T-helper 2 cell (primary cell): Measurements from ENCODE around the gene ARMC6.
"Not testable (repeated sequence)": the region's sequence is repeated elsewhere in the genome, so short reads cannot be mapped to it uniquely, and the experiment has no call there.

Experiments
- DNase-seq, 5 experiments: peaks; one replicate each; pipeline versions ENCODE4 v3.0.0 to v3.0.0-alpha.2; 2012 to 2022

ARMC6 gene

GRCh38 chr19:19023376-19023775, 10.0 kb upstream of the ARMC6 start:
- not testable (repeated sequence) for DNase-seq

DNA sequence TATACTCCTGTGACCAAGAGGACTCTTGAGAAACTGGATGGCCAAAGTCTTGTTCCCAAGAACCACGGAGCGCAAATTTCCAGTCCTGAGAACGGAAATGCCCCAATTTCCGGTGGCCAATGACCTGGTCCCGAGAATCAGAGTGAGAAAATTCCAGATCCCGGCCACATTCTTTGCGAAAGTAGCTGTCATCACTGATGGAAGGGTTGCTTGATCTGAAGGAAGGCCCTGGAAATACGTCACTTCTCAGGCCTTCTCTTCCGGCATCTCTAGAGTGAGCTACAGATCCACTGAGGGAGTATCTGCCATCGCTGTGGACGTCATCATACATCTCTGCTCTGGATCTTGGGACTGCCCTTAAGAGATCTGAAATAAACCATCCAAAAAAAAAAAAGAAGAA, 7.5 kb upstream of the ARMC6 start:
- no peak for DNase-seq

DNA sequence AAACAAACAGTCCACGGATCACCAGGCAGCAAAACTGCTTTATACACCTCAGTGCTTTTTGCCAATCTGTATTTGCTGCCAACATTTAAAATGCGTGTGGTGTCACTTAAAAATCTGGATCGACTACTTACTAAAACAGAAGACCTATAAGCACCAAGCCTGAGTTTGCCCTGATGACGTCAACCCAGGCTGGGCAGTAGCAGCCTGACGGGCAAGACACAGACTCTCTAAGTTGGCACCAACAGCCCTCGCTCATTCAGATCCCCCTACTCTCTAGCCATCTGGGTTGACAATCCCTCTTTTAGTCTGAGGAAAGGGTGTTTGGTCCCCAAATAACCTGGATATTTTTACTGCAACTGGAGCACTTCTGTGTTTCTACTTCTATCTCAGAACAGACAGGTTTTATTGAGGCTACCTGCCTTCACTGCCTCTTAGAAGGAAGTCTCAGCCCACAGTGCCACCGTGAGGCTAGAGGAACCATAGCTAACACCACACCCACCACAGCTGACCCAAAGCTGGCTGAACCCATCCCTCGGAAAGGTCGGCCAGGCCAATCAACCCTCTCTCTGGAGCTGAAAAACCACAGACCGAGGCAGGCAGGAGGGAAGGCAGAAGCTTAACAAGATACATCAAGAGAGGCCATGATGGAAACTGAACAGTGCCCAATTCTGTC, 7.0 kb upstream of the ARMC6 start:
- no peak for DNase-seq

- DNase-seq, result no peak
Measured at GRCh38 chr19:19027228-19027627, 6.2 kb upstream of the ARMC6 start.

- DNase-seq, result no peak
Measured at GRCh38 chr19:19028526-19028925, 4.9 kb upstream of the ARMC6 start.

GRCh38 chr19:19031891-19032290, 1.5 kb upstream of the ARMC6 start:
- DNase-seq, result peak in 1 of 5 experiments; percentile 38

GRCh38 chr19:19032420-19033175, 805 bp upstream of the ARMC6 start:
- DNase-seq, result peak in 4 of 5 experiments; percentile 45 to 93 (median 58)

DNA sequence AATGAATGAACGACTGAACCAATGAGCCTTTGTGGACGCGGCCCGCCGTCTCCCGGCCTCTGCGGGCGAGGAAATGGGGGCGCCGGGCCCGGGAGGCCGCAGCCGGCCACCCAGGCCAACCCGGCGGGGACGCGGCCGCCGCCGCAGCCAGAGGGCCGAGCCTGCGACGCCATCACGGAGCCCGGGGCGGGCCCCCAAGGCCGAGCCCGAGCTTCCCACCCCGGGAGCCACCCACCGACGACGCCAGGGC, 302 bp upstream of the ARMC6 start:
- no peak for DNase-seq

DNA sequence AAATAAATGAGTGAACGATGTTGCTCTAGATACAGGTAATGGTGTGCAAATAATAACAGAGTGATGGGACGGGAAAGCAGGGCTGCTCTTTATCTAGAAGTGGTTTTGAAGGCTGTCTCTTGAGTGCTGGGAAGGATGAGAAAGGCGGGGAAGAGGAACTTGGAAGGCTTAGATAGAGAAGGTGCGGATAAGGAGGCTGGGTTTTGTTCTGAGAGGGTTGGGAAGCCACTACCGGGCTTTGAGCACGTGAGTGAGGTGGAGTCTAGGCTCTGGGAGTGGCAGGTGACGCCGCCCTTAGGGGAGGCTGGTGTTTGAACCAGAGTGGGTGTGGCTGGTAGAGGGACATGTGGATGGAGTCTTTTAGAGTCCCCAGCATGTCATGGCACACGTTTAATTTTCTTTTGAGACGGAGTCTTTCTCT, 811 bp downstream of the ARMC6 start:
- peak; percentile 35 to 86 (median 59) for DNase-seq

GRCh38 chr19:19039901-19040300, 6.5 kb downstream of the ARMC6 start:
- DNase-seq, result peak in 2 of 5 experiments; percentile 60 to 81

GRCh38 chr19:19040417-19040816, 7.0 kb downstream of the ARMC6 start:
- DNase-seq, result no peak

DNA sequence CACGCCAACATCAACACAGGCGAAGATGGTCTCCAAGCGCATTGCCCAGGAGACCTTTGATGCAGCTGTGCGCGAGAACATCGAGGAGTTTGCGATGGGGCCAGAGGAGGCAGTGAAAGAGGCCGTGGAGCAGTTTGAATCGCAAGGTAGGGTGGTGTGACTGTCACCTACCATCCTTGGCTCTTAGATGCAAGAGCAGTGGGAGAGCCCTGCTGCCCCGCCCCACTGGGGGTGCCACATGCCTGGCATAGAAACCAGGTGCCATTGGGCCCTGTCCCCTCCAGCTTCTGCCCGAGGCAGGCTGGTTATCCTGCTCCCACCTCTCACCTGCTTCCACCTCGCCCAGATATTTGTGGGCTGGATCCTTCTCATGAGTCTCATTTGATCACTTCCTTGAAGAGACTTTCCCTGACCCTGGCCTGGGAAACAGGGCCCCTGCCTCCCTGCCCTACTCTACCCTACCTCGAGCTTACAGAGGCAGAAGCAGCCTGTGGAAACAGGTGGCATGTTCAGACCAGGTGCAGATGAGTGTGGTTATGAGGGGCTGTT, 9.4 kb downstream of the ARMC6 start:
- DNase-seq, result no peak

GRCh38 chr19:19043481-19043880, 10.1 kb downstream of the ARMC6 start:
- no peak for DNase-seq

- no peak for DNase-seq
Measured at GRCh38 chr19:19043881-19044280, 10.5 kb downstream of the ARMC6 start.

DNA sequence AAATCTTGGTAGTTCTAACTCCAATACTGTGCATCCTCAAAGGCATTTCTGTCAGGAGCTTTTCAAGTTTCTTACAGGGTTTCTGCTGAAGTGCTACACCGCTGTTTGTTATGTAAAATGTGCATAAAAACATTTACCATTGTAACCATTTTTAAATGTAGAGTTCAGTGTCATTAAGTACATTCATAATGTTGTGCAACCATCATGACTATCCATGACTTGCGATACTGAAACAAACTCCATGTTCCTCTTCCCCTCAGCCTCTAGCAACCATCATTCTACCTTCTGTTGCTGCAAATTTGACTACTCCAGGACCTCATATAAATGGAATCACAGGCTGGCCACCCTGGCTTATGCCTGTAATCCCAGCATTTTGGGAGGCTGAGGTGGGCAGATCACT, 16.0 kb downstream of the ARMC6 start:
- no peak for DNase-seq

DNA sequence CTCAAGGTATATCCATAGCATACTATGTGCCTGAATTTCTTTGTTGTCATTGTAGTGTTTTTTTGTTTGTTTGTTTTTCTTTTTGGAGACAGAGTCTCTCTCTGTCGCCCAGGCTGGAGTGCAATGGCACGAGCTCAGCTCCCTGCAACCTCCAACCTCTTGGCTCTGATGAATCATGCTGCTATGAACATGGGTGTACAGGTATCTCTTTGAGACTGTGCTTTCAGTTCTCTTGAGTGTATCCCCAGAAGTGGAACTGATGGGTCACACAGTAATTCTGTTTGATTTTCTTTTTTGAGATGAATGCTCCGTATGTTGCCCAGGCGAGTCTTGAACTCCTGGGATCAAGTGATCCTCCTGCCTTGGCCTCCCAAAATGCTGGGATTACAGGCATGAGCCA, 16.7 kb downstream of the ARMC6 start:
- no peak for DNase-seq

DNA sequence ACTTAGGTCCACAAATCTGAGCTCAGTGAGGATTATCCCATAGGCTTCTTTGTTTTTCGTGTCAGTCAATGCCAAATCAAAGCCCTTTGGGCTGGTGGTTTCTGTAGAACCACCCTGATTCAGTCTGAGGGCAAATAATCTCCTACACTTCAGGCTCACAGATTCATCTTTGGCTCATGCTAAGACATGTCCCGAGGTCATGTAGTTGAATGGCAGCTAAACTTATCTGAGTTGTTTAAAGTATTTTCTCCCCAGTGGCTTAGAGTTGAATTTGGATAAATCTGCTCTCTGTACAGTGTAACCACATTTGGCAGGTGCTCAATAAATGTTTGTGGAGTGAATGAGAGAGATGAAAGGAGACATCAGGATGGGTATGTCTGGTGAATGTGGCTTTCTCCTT, 17.3 kb downstream of the ARMC6 start:
- DNase-seq, result no peak

- no peak for DNase-seq
Measured at GRCh38 chr19:19051478-19052213, 18.2 kb downstream of the ARMC6 start.

DNA sequence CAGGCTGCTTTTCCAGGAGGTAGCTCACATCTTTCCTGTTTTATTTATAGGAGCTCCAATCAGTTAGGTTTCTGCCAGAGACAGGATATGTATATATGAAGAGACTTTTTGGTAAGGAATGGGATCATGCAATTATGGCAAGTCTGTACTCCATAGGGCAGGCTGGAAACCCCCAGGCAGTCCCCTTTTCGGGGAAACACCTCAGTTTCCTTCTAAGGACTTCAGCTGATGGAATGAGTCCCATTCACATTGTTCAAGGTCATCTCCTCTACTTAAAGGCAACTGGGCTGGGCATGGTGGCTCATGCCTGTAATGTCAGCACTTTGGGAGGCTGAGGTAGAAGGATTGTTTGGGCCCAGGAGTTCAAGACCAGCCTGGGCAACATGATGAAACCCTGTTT, 19.5 kb downstream of the ARMC6 start:
- DNase-seq, result no peak

DNA sequence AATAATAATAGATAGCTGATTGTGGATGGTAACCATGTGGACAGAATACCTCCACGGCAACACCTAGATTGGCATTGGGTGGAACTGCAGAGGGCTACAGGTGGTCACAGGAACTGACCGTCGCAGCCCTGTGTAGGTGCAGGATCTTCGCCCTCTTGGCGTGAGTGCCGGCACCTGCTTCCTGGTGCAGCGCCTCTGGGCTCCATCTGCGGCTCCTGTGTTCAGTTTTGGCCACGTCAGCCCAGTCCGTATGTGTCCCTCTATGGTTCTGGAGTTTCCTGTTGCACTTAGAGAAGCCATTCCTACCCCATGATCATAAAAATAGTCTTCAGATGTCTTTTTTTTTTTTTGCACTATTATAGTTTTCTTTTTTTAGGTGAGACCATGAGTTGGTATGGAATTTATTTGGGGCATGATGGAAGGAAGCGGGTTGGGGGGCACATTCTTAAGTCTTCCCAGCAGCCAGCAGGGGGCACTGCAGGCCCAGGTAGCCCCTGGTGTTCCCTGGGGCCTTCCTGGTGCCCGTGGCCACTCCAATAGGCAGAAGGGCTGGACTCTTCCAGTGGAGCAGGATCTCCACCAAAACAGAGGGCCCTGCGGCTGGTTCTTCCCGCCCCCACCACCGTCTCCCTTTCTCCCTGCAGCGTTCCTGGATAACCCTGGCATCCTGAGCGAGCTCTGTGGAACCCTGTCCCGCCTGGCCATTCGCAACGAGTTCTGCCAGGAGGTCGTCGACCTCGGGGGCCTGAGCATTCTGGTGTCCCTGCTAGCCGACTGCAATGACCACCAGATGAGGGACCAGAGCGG, 20.3 kb downstream of the ARMC6 start:
- peak; percentile 18 to 58 (median 42) for DNase-seq

GRCh38 chr19:19054315-19054938, 21.0 kb downstream of the ARMC6 start:
- no peak for DNase-seq

- no peak for DNase-seq
Measured at GRCh38 chr19:19054939-19055440, 21.6 kb downstream of the ARMC6 start.
